Cardiac fibroblast (primary cell): ENCODE data around the gene SLC25A45.

Experiments
- DNase-seq, 2 donors: peaks; one replicate each; pipeline versions ENCODE4 v3.0.0 to v3.0.0-alpha.2; 2010; ENCODE audit warnings: low read depth in 2 of 2
- H3K4me3 ChIP-seq, 2 donors: replicated peaks in 1 of 2; 1 replicate in 1 of 2; 2 replicates in 1 of 2; pipeline ENCODE4 v1.5.1; 2011; ENCODE audit warnings: low read depth in 2 of 2, low read length in 2 of 2, mild to moderate bottlenecking in 2 of 2, moderate library complexity in 1 of 2
- TF ChIP-seq, protein P1 (sequence below): IDR thresholded peaks from one replicate; pipeline ENCODE4 v1.5.1; 2011; ENCODE audit warnings: low read depth, mild to moderate bottlenecking, low read length, inconsistent platforms

Gene SLC25A45

DNA sequence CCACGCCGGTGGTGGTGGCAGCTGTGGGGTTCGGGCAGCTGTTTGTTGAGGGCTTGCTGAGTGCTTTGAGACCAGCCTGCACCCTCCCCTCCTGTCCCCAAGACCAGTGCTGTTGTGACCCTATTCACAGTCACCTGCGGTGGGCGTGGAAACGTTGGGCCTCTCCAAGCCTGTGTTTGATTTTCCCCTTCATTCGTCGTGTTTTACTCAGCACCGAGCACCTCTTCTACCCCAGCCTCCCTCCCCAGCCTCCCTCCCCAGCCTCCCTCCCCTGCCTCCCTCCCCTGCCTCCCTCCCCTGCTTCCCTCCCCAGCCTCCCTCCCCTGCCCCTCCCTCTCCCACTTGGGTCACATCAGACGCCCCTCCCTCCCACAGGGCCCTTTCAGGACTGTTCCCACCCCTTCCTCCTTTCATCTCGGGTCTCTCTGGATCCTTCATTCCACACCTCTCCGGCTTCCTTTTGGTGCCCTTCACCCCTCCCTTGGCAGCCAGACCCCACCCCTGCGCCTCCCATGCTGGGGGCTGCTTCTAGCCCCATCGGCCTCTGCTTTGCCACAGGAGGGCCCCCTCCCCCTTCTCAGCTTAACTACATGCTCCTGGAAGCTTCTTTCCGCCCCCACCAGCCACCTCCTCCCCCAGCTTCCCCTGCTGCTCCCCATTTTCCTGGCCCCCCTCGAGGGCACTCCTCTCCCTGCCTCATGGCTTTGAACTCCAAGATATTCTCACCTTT is 18.8 kb upstream of the SLC25A45 start:
- TF ChIP-seq, protein P1, sequence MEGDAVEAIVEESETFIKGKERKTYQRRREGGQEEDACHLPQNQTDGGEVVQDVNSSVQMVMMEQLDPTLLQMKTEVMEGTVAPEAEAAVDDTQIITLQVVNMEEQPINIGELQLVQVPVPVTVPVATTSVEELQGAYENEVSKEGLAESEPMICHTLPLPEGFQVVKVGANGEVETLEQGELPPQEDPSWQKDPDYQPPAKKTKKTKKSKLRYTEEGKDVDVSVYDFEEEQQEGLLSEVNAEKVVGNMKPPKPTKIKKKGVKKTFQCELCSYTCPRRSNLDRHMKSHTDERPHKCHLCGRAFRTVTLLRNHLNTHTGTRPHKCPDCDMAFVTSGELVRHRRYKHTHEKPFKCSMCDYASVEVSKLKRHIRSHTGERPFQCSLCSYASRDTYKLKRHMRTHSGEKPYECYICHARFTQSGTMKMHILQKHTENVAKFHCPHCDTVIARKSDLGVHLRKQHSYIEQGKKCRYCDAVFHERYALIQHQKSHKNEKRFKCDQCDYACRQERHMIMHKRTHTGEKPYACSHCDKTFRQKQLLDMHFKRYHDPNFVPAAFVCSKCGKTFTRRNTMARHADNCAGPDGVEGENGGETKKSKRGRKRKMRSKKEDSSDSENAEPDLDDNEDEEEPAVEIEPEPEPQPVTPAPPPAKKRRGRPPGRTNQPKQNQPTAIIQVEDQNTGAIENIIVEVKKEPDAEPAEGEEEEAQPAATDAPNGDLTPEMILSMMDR = no peak
- no peak overlapping the region for H3K4me3 ChIP-seq

DNA sequence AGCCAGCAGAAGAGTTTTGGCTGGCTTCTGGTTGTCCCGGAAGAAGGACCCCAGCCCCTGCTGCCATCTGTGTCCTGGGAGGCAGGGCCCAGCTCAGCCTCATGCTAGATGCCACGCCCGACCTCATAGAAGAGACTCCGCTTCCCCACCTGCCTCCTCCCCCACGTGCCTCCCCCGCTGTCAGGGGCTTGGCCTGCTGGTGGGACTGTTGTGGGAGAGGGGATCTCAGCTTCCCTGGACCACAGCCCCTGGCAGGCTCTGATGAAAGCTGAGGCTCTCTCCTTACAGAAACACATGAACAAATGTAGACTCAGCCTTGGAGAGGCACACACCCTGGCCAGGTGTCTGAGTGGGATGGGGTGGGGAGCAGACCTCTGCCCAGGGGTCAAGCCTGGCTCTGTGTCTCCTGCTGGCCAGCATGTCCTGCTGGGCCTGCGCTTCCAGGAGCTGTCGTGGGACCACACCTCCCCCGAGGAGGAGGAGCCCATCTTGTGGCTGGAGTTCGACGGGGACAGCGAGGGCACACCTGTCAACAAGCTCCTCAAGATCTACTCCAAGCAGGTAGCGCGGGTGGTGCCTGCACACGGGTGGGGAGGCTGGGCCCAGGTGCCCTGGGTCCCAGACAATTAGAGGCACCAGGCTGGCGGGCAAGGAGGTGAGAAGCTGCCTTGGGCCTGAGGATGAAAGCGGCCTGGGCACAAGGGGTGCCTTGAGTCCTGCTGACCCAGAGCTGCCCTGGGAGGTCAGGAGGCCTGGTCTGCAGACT is 18.0 kb upstream of the SLC25A45 start:
- DNase-seq = no peak
- no peak overlapping the region for H3K4me3 ChIP-seq
- TF ChIP-seq, protein P1 = no peak

More for the DNA sequence above, 18.8 kb upstream of the SLC25A45 start:
- DNase-seq = no peak

DNA sequence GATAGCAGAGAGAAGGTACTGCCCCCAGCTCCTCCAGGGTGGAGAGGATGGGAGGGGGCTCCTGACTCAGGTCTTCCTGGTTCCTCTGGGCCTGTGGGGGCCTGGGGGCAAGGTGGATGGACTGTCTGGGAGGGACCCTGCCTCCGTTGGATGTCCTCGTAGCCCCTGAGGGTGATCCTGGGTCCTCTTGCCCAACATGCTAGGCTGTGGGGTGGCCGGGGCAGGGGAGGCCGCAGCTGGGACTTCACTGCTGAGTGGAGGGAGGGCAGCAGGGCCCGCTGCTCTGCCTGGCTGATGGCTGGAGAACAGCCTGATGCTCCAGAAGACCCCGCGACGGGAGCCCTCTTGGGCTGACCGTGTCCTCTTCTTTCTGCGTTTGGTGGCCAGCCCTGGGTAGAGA is 17.4 kb upstream of the SLC25A45 start:
- no peak overlapping the region for H3K4me3 ChIP-seq
- TF ChIP-seq, protein P1 = no peak
- no peak for DNase-seq

DNA sequence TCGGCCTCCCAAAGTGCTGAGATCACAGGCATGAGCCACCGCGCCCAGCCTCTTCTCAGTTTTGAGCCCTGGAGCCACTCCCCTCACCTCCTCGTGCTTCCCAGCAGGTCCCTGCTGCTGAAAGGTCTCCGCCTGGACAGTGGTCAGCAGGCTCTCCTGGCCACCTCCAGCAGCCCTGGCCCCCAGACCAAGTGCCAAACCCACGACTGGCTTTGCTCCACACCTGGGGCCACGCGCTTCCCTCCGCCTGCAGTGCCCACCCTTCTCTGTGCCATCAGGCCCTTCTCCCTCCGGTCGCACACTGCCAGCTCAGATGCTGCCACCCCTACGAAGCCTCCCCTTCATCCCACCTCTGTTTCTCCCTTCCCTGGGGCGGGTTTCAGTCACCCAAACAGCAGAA is 16.8 kb upstream of the SLC25A45 start:
- TF ChIP-seq, protein P1 = no peak
- H3K4me3 ChIP-seq = no peak overlapping the region
- no peak for DNase-seq

DNA sequence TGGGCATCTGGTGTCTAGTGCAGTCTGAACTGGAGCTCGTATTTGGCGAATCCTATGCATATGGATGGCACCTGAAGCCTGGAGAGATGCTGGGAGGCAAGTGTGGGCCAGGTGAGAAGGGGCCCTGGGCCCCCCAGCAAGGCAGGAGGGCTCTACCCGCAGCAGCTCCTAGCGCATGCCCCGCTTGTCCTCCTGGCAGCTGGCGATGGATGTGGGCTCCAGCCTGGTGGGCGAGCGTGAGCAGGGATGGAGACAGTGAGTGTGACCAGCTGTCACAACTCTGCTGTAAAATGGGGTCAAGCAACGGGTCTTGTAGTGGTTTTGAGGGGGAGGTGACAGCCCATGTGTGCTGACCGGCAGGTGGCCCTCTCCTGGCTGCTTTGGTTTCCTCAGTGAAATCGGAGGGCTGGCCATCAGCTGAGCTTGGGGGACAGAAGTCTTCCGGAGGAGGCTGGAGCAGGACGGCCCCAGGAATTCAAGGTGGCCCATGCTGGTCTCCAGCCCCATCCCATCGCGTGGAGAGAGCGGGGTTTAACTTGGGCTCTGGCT is 16.0 kb upstream of the SLC25A45 start:
- H3K4me3 ChIP-seq = no peak overlapping the region
- DNase-seq = no peak
- TF ChIP-seq, protein P1 = no peak

DNA sequence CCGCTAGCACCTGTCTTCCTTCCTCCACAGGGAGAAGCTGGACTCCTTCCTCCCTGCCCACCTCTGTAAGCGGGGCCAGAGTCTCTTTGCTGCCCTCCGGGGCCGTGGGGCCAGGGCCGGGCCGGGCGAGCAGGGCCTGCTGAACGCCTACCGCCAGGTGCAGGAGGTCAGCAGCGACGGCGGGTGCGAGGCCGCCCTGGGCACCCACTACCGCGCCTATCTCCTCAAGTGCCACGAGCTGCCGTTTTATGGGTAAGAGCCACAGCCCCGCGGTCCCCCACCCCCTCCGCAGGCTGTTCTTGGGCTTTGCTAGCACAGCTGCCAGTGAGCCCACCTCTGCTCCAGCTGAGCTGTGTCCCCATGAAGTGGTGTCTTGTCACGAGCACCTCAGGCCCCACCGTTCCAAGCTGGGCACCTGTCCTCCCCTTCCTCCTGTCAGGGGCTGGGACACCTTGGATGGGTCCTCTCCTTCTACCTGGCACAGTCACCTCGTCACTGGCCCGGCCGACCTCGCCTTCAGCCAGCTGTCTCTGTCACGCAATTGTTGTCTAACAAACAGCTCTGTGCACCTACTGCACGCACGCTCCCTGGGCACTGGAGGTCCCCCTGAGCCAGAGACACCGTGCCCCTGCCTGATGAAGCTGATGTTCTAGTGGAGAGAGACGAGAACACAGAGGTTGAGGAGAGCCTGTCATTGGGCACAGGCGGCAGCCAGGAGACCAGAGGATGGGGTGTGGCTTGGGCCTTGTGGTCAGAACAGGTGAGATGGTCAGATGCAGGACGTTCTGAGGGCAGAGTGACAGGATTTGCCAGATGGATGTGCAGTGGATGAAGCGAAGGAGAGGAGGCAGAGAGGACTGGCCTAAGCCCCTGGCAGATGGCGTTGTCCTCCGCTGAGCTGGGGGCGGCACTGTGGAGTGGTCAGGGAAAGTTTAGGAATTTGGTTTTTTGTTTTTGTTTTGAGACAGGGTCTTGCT is 14.6 kb upstream of the SLC25A45 start:
- no peak overlapping the region for H3K4me3 ChIP-seq
- no peak for DNase-seq
- TF ChIP-seq, protein P1 = no peak
